ENCODE measurements around the gene TMPRSS9. TPM values are rescaled to one million over a fixed set of nuclear protein-coding genes. Genes with fewer than 3 reads are reported as not detected.
"Not testable (repeated sequence)": the region's sequence is repeated elsewhere in the genome, so short reads cannot be mapped to it uniquely, and the experiment has no call there.

Gene TMPRSS9
- total RNA-seq, 4 donors from 2014 or later, result 0.54 to 2.5 (median 0.85) TPM; not detected in 1

GRCh38 chr19:2391118-2391725 lies 31.2 kb downstream of the TMPRSS9 start:
- H3K36me3 ChIP-seq, result no peaks in the 10 kb centered on the region
- no peaks in the 10 kb centered on the region for H3K27me3 ChIP-seq
- no peaks in the 10 kb centered on the region for H3K9me3 ChIP-seq
- peak; percentile 56 to 87 (median 80) for TF ChIP-seq CTCF (IDR thresholded peaks at IDR 0.05)
- no peak for TF ChIP-seq POLR2A (IDR thresholded peaks at IDR 0.05)
- peaks cover 0 to 5% (median 0%) of the 10 kb centered on the region in 4 donors for H3K4me1 ChIP-seq
- H3K4me3 ChIP-seq, result no peak overlapping the region
- no peak overlapping the region for H3K27ac ChIP-seq
- DNase-seq, result peak in 2 of 3 donors; percentile 38 to 65

- no peak overlapping the region for H3K27ac ChIP-seq
- no peaks in the 10 kb centered on the region for H3K27me3 ChIP-seq
- no peak overlapping the region for H3K4me3 ChIP-seq
- DNase-seq, result no peak
- H3K36me3 ChIP-seq, result no peaks in the 10 kb centered on the region
- peaks cover 0 to 5% (median 0%) of the 10 kb centered on the region in 4 donors for H3K4me1 ChIP-seq
- H3K9me3 ChIP-seq, result no peaks in the 10 kb centered on the region
- TF ChIP-seq POLR2A (IDR thresholded peaks at IDR 0.05), result no peak
- TF ChIP-seq CTCF (IDR thresholded peaks at IDR 0.05), result no peak
These were observed 32.3 kb downstream of the TMPRSS9 start for GRCh38 chr19:2392366-2392765.

- H3K4me3 ChIP-seq, H3K4me1 ChIP-seq, H3K27me3 ChIP-seq, H3K27ac ChIP-seq, H3K36me3 ChIP-seq, H3K9me3 ChIP-seq, DNase-seq: not testable (repeated sequence)
These were observed 32.8 kb downstream of the TMPRSS9 start for GRCh38 chr19:2392899-2393298.

- H3K27me3 ChIP-seq, result no peaks in the 10 kb centered on the region
- H3K4me1 ChIP-seq, result peaks cover 0 to 5% (median 0%) of the 10 kb centered on the region in 4 donors
- no peaks in the 10 kb centered on the region for H3K9me3 ChIP-seq
- H3K4me3 ChIP-seq, result peak overlapping the region in 2 of 4 donors; percentile 7 to 33
- TF ChIP-seq CTCF (IDR thresholded peaks at IDR 0.05) (no peak), POLR2A (IDR thresholded peaks at IDR 0.05) (no peak)
- H3K36me3 ChIP-seq, result no peaks in the 10 kb centered on the region
- no peak for DNase-seq
- peak overlapping the region in 3 of 4 donors; percentile 20 to 36 (median 25) for H3K27ac ChIP-seq
These were observed 34.0 kb downstream of the TMPRSS9 start for GRCh38 chr19:2394054-2394441.

GRCh38 chr19:2394442-2395292 lies 34.6 kb downstream of the TMPRSS9 start:
- H3K9me3 ChIP-seq, result no peaks in the 10 kb centered on the region
- DNase-seq, result peak; percentile 63 to 76 (median 74)
- no peak for TF ChIP-seq CTCF (IDR thresholded peaks at IDR 0.05)
- TF ChIP-seq POLR2A (IDR thresholded peaks at IDR 0.05), result no peak
- H3K27ac ChIP-seq, result peak overlapping the region; percentile 20 to 63 (median 28)
- H3K4me3 ChIP-seq, result peak overlapping the region; percentile 7 to 33 (median 20)
- no peaks in the 10 kb centered on the region for H3K36me3 ChIP-seq
- H3K27me3 ChIP-seq, result no peaks in the 10 kb centered on the region
- peaks cover 0 to 5% (median 0%) of the 10 kb centered on the region in 4 donors for H3K4me1 ChIP-seq

- H3K4me1 ChIP-seq, H3K4me3 ChIP-seq, DNase-seq, H3K27me3 ChIP-seq, H3K36me3 ChIP-seq, H3K9me3 ChIP-seq: not testable (repeated sequence)
- H3K27ac ChIP-seq, result peak overlapping the region; percentile 20 to 63 (median 28)
These were observed 35.3 kb downstream of the TMPRSS9 start for GRCh38 chr19:2395293-2395829.

- H3K36me3 ChIP-seq, H3K27ac ChIP-seq, H3K4me3 ChIP-seq, DNase-seq, H3K9me3 ChIP-seq, H3K4me1 ChIP-seq, H3K27me3 ChIP-seq: not testable (repeated sequence)
These were observed 37.1 kb downstream of the TMPRSS9 start for GRCh38 chr19:2397173-2397572.

Data from Peyer's patch (tissue), 4 donors.